Progenitor cell of endocrine pancreas (in vitro differentiated cells): ENCODE data around the gene YPEL4. TPM values are rescaled to one million over a fixed set of nuclear protein-coding genes. Genes with fewer than 3 reads are reported as not detected.

Experiments
- DNase-seq: peaks from one replicate; pipeline ENCODE4 v3.0.0; 2021; ENCODE audit warnings: low spot score; ENCODE audit not compliant: unreplicated experiment
- H3K27ac Mint-ChIP-seq: 2 replicates; pipeline ENCODE4 v1.8.0; 2021; ENCODE audit warnings: mild to moderate bottlenecking, moderate library complexity, mixed read lengths
- H3K27me3 Mint-ChIP-seq: 2 replicates; pipeline ENCODE4 v1.8.0; 2021; ENCODE audit warnings: mixed read lengths
- H3K36me3 Mint-ChIP-seq: 2 replicates; pipeline ENCODE4 v1.8.0; 2022; ENCODE audit warnings: mixed read lengths; ENCODE audit not compliant: insufficient read depth
- H3K4me1 Mint-ChIP-seq: 2 replicates; pipeline ENCODE4 v1.8.0; 2021; ENCODE audit warnings: low read depth, mixed read lengths
- H3K4me3 Mint-ChIP-seq: 2 replicates; pipeline ENCODE4 v1.8.0; 2021; ENCODE audit warnings: low read depth, mild to moderate bottlenecking, moderate library complexity, mixed read lengths
- H3K9me3 Mint-ChIP-seq: 2 replicates; pipeline ENCODE4 v1.8.0; 2021; ENCODE audit warnings: low read depth, mixed read lengths
- CTCF ChIP-seq: fragments of 200-600 bp; sonication (generic); IDR thresholded peaks from one replicate; pipeline ENCODE4 v1.5.0; 2021; ENCODE audit warnings: antibody characterized with exemption, mild to moderate bottlenecking; ENCODE audit not compliant: unreplicated experiment
- total RNA-seq: library from RNA; stranded (reverse); gene quantifications from 2 replicates; pipeline ENCODE4 v1.2.1, GENCODE V29; 2021

The YPEL4 gene
- total RNA-seq, 1 donor from 2014 or later = 0.22 TPM

- Mint-ChIP-seq H3K4me3 (peak overlapping the region; percentile 98), H3K36me3 (peaks cover 12% of the 10 kb centered on the region), H3K4me1 (peaks cover 48% of the 10 kb centered on the region), H3K27me3 (no peaks in the 10 kb centered on the region), H3K9me3 (no peaks in the 10 kb centered on the region), H3K27ac (peak overlapping the region; percentile 98)
- no peak for TF ChIP-seq CTCF
- no peak for DNase-seq
Measured at GRCh38 chr11:57640068-57640800, 9.5 kb downstream of the YPEL4 start.

- peak; percentile 27 for TF ChIP-seq CTCF
- Mint-ChIP-seq H3K27ac (peak overlapping the region; percentile 98), H3K4me3 (peak overlapping the region; percentile 98), H3K36me3 (peaks cover 12% of the 10 kb centered on the region), H3K9me3 (no peaks in the 10 kb centered on the region), H3K4me1 (peaks cover 42% of the 10 kb centered on the region), H3K27me3 (no peaks in the 10 kb centered on the region)
- peak; percentile 88 for DNase-seq
Measured at GRCh38 chr11:57639321-57640067, 10.2 kb downstream of the YPEL4 start.

- peak overlapping the region; percentile 98 for H3K27ac Mint-ChIP-seq
- H3K9me3 Mint-ChIP-seq = no peaks in the 10 kb centered on the region
- no peak for TF ChIP-seq CTCF
- H3K27me3 Mint-ChIP-seq = no peaks in the 10 kb centered on the region
- H3K4me3 Mint-ChIP-seq = peak overlapping the region; percentile 98
- peaks cover 40% of the 10 kb centered on the region for H3K4me1 Mint-ChIP-seq
- H3K36me3 Mint-ChIP-seq = peaks cover 12% of the 10 kb centered on the region
- DNase-seq = no peak
Measured at GRCh38 chr11:57638811-57639320, 10.8 kb downstream of the YPEL4 start.

- Mint-ChIP-seq H3K36me3 (peaks cover 7% of the 10 kb centered on the region), H3K4me1 (peaks cover 34% of the 10 kb centered on the region), H3K27me3 (no peaks in the 10 kb centered on the region), H3K4me3 (peak overlapping the region; percentile 98), H3K9me3 (no peaks in the 10 kb centered on the region), H3K27ac (peak overlapping the region; percentile 98)
- TF ChIP-seq CTCF = no peak
- peak; percentile 76 for DNase-seq
Measured at GRCh38 chr11:57638005-57638781, 11.5 kb downstream of the YPEL4 start.

GRCh38 chr11:57637626-57638004 lies 12.1 kb downstream of the YPEL4 start:
- Mint-ChIP-seq H3K36me3 (peaks cover 5% of the 10 kb centered on the region), H3K9me3 (no peaks in the 10 kb centered on the region), H3K4me1 (peaks cover 32% of the 10 kb centered on the region), H3K4me3 (peak overlapping the region; percentile 98), H3K27me3 (no peaks in the 10 kb centered on the region), H3K27ac (peak overlapping the region; percentile 98)
- TF ChIP-seq CTCF = no peak
- no peak for DNase-seq
